Kidney glomerular epithelial cell (primary cell): ENCODE data around the gene CXXC5.

Experiments
- DNase-seq: peaks from one replicate; lab custom pipeline; 2025; lab: John Stamatoyannopoulos, UW

The CXXC5 gene

DNA sequence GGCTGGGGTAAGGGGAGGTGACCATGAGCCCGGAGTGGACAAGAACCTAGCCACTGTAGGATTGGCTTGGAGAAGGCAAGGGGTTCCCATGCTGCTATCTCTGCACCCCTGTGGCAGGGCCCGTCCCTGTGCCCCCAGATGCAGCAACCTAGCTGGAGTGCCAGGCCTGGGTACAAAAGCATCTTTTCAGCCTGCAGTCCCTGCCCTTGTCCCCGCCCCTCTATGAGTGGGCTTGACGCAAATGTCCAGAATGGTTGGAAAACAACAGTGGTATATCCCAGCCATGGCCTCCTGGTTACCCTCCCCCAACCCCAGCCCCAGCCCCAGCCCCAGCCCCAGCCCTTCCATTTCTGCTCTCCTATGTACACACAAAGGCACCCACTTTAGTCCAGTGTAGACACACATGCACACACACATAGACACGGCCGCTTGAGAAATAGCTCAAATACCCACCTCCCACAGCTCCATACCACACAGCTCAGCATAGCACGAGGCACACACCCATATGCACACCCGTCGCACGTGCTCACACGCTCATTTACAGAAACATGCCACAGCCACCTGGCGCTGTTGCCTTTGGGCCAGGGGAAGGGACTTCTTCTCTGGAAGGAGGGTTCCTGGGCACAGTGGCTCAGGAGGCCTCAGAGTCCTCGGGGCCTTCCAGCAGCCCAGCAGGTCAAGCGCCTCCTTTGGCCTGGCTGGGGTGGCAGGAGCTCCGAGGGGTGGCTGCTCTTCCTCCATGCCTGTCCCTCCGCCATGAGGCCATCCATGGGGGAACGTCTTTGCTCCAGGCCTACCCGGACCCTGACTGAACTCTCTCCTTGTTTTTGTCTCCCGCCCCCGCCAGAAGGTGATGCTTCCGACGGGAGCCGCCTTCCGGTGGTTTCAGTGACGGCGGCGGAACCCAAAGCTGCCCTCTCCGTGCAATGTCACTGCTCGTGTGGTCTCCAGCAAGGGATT is 34.1 kb downstream of the CXXC5 start:
- no peak for DNase-seq

- no peak for DNase-seq
Observed at GRCh38 chr5:139683295-139684271, 35.4 kb downstream of the CXXC5 start.

DNA sequence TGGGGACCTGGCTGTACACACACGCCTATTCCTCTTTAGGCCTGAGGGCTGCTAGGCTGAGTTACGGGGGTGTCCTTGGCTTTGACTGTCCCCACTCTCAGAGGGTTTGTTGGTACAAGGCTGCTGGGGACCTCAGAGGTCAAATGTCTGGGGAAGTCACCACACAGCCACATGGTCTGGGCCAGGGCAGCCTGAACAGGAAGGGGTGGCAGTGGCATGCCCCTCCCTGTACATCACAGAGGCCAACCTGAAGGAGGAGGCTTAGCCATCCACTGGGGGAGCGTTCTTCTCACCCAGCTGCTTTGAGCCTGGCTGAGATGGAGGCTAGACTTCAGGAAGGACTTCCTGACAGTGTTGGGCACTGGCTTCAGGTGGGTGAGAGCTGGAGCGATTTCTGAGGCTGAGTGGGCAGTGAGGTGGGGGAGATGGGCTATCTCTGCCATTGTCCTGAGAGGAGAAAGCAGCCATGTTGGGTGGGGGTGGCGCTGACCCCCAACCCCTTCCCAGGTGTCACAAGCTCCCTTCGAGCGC is 36.3 kb downstream of the CXXC5 start:
- no peak for DNase-seq

- DNase-seq, result no peak
Observed at GRCh38 chr5:139684881-139685749, 37.0 kb downstream of the CXXC5 start.

DNA sequence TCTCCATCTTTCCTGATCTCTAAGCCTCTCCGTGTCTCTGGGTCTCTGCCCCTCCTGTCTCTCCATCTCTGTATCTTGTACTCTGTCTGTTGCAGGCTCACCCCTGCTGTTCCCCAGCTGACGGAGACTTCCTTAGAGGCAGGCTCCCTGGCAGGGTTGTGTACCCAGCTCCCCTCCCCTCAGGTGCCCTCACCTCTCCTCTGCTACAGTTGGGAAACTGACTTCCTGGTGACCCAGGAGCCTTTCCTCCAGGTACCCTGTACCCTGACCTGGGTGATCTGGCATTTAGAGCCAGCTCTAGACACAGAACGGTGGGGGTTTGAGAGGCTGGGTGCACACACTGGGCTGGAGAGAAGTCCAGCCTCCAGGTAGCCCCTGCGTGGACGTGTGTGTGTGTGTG is 37.7 kb downstream of the CXXC5 start:
- DNase-seq, result no peak

GRCh38 chr5:139686356-139686705 is 38.2 kb downstream of the CXXC5 start:
- no peak for DNase-seq

GRCh38 chr5:139686706-139687441 is 38.7 kb downstream of the CXXC5 start:
- DNase-seq, result no peak

- DNase-seq, result no peak
Observed at GRCh38 chr5:139687656-139688055, 39.5 kb downstream of the CXXC5 start.

- no peak for DNase-seq
Observed at GRCh38 chr5:139688088-139688702, 40.0 kb downstream of the CXXC5 start.

- DNase-seq, result no peak
Observed at GRCh38 chr5:139688751-139689372, 40.7 kb downstream of the CXXC5 start.

GRCh38 chr5:139689631-139690063 is 41.5 kb downstream of the CXXC5 start:
- no peak for DNase-seq

GRCh38 chr5:139690064-139690802 is 42.1 kb downstream of the CXXC5 start:
- DNase-seq, result no peak

GRCh38 chr5:139690803-139691629 is 42.9 kb downstream of the CXXC5 start:
- no peak for DNase-seq

GRCh38 chr5:139692148-139692547 is 44.0 kb downstream of the CXXC5 start:
- no peak for DNase-seq

DNA sequence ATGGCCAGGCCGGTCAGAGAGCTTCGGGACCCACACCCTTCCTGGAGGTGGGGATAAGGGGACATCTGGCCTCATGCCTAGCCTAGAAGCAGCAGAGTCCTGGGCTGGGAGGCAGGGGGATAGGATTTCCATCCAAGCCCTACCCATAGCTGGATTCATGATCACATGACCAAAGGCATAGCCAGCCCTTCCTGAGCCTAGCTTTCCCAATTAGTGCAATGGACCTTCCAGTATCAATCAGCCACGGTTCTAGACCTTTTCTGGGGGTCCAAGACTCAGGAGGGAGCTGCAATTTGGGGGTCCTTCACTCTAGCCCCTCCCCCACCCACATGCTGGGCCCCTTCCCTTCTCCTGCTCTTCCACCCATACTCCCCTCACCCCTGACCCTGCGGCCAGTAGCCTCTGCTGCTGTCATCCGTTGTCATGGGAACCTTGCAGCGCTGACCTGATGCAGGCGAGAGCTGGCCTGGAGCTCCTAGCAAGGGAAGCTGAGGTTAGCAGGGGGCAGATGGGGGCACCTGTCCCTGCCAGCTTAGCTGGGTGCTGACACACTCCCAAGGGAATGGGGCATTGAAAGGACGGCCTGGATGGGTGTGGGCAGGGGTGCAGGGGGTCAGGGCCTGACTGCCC is 44.6 kb downstream of the CXXC5 start:
- no peak for DNase-seq

- DNase-seq, result no peak
Observed at GRCh38 chr5:139693676-139694364, 45.7 kb downstream of the CXXC5 start.

DNA sequence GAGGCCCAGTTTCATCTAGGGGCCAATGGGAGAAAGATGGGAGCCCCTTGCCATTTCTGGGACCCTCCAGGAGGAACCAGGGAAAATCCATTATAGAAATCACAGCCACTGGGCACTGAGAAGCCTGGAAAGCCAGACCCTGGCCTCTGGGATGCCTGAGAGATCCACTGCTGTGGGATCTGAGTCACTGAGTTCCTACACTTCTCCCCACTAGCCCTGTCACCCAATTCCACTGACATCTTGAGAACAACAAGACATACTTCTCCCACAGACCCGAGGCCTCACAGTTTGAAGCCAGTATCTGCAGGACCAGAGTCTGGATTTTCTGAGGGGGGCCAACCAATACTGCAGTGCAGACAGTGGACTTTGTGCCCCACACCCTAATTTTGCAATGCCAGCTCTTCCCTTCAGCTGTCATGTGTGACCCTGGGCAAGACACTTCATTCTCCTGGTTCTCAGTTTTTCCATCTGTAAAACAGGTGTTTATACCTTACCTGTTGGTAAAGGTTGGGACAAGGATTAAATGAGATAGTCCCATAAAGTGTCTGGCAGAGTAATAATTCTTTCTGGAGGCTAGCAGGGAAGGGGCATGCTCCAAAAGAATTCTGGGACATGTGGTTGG is 46.5 kb downstream of the CXXC5 start:
- no peak for DNase-seq
